Measurements from ENCODE around the gene SCAMP5.

The SCAMP5 gene

DNA sequence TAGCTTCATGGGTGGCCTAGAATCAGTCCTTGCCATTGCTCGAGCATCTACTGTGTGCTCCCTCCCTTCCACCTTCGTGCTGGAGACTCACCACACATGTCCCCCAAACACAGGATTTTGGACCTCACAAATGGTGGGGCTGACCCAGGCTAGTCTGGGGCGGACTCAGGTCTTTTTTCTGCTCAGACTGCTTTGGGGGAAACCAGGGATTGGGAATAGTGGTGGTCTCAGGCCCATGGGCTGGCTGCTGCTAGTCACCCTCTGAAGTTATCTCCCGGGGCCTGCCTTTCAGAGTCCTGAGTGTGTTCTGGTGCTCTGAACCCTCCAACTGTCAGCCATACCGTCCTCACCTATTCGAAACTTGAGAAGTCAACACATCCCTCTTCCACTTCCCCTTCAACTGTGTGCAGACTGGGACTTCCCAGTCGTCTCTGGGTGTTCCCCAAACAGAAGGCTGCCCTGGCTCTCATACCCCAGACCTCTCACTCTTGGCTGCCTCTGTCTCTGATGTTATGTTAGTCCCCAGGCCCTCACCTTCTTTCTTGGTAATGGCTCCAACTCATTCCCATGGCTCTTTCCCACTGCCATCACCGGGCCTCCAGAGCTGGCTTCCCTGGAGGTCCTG, 74.0 kb downstream of the SCAMP5 start:
- DNase-seq (ENCODE audit: low read depth, low spot score), result no peak

DNA sequence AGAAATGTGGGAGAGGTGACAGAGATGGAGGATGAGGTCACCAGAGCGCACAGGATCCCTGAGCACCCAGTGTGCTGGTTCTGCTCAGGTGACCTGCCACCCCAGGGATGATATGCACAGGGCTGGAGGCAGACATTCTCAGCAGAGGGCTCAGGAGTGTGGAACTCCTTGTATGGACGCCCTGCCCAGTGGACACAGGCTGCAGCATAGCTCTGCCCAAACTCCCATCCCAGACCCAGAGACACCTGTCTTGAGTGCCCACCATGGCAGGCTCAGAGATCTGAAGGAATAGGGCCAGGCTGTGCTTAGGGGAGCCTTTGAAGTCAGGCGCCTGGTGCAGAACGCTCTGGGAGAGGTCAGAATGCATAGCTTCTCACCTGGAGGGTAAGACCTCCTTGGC, 75.3 kb downstream of the SCAMP5 start:
- no peak for DNase-seq (ENCODE audit: low read depth, low spot score)
